HepG2 (cell line): ENCODE results near the gene ENPP7. TPM values are rescaled to one million over a fixed set of nuclear protein-coding genes. Genes with fewer than 3 reads are reported as not detected.

Source experiments
- AKAP8 ChIP-seq: sonication (generic); formaldehyde crosslinking; IDR thresholded peaks from 2 replicates; pipeline ENCODE4 v1.5.1; 2020; ENCODE audit warnings: mild to moderate bottlenecking, missing genetic modification reagents
- ISX ChIP-seq: sonication (generic); formaldehyde crosslinking; conservative IDR thresholded peaks from 2 replicates; pipeline ENCODE4 v1.5.0; 2020; ENCODE audit warnings: missing genetic modification reagents
- SIX1 ChIP-seq: sonication (generic); formaldehyde crosslinking; IDR thresholded peaks from 2 replicates; pipeline ENCODE4 v1.4.0; 2020; ENCODE audit warnings: missing genetic modification reagents, borderline replicate concordance
- TOE1 ChIP-seq: sonication (generic); formaldehyde crosslinking; IDR thresholded peaks from 2 replicates; pipeline ENCODE4 v1.4.0; 2020; ENCODE audit warnings: mild to moderate bottlenecking, missing genetic modification reagents
- ZNF83 ChIP-seq: sonication (generic); formaldehyde crosslinking; IDR thresholded peaks from 2 replicates; pipeline ENCODE4 v1.4.0; 2020; ENCODE audit warnings: missing genetic modification reagents, mild to moderate bottlenecking, borderline replicate concordance
- polyA plus RNA-seq, 8 experiments: library from polyadenylated mRNA; depleted of rRNA in 3 of 8; stranded (reverse) in 7 of 8; unstranded in 1 of 8; fragments of >200 nt; fragmentation: Illumina TruSeq in 4 of 8; extraction: Trizol in 4 of 8; gene quantifications; 2 replicates each; pipeline versions ENCODE4 v1.2.1 to v1.2.3, GENCODE V29; 2011 to 2016; ENCODE audit warnings: low read depth in 4 of 8, missing spikeins in 1 of 8, mixed read lengths in 1 of 8; ENCODE audit not compliant: insufficient read depth in 1 of 8
- total RNA-seq, 5 experiments: library from RNA; depleted of rRNA; stranded (reverse); fragments of >200 nt; fragmentation: Illumina TruSeq; extraction: Trizol; gene quantifications; 2 replicates each; pipeline ENCODE4 v1.2.3, GENCODE V29; 2016; ENCODE audit warnings: low read depth in 1 of 5
- TF ChIP-seq, protein P1 (sequence below): sonication (generic); formaldehyde crosslinking; conservative IDR thresholded peaks from 2 replicates; pipeline ENCODE4 v1.8.0; 2022; ENCODE audit warnings: mild to moderate bottlenecking, moderate library complexity, missing genetic modification reagents
- TF ChIP-seq, protein P2 (sequence below): fragments of 450-650 bp; IDR thresholded peaks from 2 replicates; pipeline ENCODE4 v1.6.1; 2017; ENCODE audit warnings: mild to moderate bottlenecking
- TF ChIP-seq, protein P3 (sequence below): sonication (generic); formaldehyde crosslinking; IDR thresholded peaks from 2 replicates; pipeline ENCODE4 v1.4.0; 2020; ENCODE audit warnings: missing genetic modification reagents, borderline replicate concordance
- TF ChIP-seq, protein P4 (sequence below): sonication (generic); formaldehyde crosslinking; IDR thresholded peaks from 2 replicates; pipeline ENCODE4 v1.8.0; 2022; ENCODE audit warnings: missing genetic modification reagents, mild to moderate bottlenecking, moderate library complexity, borderline replicate concordance
- TF ChIP-seq, protein P5 (sequence below): sonication (generic); formaldehyde crosslinking; IDR thresholded peaks from 2 replicates; pipeline ENCODE4 v1.5.1; 2020; ENCODE audit warnings: missing genetic modification reagents, mild to moderate bottlenecking, borderline replicate concordance
- TF ChIP-seq, protein P6 (sequence below): sonication (generic); formaldehyde crosslinking; IDR thresholded peaks from 2 replicates; pipeline ENCODE4 v1.5.0; 2020; ENCODE audit warnings: mild to moderate bottlenecking, missing genetic modification reagents

The ENPP7 gene
- total and polyA plus RNA-seq, 2 of the 13 experiments (the other 11 are each of a cell fraction or from before 2014, with no cell fraction given) = 1.1 to 2.2 TPM

DNA sequence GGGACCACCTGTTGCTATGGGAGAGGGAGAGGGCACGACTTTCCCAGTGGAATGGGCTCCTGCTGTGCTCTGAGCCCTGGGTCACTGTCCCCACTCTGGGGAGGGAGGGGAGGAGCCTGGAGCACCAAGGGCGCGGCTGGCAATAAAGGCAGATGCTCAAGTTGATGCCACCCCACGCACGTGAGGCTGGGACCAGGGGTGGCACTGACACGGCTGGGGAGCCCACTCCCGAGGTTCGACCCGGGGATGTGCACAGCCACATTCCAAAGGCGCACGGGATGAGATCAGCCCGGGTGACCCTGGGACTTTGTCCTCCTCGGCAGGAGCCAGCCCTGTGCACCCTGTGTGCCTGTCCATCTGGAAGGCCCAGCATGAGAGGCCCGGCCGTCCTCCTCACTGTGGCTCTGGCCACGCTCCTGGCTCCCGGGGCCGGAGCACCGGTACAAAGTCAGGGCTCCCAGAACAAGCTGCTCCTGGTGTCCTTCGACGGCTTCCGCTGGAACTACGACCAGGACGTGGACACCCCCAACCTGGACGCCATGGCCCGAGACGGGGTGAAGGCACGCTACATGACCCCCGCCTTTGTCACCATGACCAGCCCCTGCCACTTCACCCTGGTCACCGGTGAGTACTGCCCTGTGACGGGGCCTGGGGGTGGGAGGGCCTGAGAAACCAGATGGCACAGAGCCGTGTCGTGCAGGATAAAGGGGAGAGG, at the start of gene ENPP7 (continued):
- TF ChIP-seq, protein P1, sequence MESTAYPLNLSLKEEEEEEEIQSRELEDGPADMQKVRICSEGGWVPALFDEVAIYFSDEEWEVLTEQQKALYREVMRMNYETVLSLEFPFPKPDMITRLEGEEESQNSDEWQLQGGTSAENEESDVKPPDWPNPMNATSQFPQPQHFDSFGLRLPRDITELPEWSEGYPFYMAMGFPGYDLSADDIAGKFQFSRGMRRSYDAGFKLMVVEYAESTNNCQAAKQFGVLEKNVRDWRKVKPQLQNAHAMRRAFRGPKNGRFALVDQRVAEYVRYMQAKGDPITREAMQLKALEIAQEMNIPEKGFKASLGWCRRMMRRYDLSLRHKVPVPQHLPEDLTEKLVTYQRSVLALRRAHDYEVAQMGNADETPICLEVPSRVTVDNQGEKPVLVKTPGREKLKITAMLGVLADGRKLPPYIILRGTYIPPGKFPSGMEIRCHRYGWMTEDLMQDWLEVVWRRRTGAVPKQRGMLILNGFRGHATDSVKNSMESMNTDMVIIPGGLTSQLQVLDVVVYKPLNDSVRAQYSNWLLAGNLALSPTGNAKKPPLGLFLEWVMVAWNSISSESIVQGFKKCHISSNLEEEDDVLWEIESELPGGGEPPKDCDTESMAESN = 0 out of 2 replicates have a peak, but pooled peaks have one; percentile 54
- TF ChIP-seq, protein P2, sequence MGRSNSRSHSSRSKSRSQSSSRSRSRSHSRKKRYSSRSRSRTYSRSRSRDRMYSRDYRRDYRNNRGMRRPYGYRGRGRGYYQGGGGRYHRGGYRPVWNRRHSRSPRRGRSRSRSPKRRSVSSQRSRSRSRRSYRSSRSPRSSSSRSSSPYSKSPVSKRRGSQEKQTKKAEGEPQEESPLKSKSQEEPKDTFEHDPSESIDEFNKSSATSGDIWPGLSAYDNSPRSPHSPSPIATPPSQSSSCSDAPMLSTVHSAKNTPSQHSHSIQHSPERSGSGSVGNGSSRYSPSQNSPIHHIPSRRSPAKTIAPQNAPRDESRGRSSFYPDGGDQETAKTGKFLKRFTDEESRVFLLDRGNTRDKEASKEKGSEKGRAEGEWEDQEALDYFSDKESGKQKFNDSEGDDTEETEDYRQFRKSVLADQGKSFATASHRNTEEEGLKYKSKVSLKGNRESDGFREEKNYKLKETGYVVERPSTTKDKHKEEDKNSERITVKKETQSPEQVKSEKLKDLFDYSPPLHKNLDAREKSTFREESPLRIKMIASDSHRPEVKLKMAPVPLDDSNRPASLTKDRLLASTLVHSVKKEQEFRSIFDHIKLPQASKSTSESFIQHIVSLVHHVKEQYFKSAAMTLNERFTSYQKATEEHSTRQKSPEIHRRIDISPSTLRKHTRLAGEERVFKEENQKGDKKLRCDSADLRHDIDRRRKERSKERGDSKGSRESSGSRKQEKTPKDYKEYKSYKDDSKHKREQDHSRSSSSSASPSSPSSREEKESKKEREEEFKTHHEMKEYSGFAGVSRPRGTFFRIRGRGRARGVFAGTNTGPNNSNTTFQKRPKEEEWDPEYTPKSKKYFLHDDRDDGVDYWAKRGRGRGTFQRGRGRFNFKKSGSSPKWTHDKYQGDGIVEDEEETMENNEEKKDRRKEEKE = no peak
- peak; percentile 81; the same call in 1 of the 2 replicates for TF ChIP-seq AKAP8 (CRISPR knock-in tag)
- TF ChIP-seq SIX1 = no peak
- TF ChIP-seq, protein P3, sequence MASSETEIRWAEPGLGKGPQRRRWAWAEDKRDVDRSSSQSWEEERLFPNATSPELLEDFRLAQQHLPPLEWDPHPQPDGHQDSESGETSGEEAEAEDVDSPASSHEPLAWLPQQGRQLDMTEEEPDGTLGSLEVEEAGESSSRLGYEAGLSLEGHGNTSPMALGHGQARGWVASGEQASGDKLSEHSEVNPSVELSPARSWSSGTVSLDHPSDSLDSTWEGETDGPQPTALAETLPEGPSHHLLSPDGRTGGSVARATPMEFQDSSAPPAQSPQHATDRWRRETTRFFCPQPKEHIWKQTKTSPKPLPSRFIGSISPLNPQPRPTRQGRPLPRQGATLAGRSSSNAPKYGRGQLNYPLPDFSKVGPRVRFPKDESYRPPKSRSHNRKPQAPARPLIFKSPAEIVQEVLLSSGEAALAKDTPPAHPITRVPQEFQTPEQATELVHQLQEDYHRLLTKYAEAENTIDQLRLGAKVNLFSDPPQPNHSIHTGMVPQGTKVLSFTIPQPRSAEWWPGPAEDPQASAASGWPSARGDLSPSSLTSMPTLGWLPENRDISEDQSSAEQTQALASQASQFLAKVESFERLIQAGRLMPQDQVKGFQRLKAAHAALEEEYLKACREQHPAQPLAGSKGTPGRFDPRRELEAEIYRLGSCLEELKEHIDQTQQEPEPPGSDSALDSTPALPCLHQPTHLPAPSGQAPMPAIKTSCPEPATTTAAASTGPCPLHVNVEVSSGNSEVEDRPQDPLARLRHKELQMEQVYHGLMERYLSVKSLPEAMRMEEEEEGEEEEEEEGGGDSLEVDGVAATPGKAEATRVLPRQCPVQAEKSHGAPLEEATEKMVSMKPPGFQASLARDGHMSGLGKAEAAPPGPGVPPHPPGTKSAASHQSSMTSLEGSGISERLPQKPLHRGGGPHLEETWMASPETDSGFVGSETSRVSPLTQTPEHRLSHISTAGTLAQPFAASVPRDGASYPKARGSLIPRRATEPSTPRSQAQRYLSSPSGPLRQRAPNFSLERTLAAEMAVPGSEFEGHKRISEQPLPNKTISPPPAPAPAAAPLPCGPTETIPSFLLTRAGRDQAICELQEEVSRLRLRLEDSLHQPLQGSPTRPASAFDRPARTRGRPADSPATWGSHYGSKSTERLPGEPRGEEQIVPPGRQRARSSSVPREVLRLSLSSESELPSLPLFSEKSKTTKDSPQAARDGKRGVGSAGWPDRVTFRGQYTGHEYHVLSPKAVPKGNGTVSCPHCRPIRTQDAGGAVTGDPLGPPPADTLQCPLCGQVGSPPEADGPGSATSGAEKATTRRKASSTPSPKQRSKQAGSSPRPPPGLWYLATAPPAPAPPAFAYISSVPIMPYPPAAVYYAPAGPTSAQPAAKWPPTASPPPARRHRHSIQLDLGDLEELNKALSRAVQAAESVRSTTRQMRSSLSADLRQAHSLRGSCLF (CRISPR knock-in tag) = no peak
- TF ChIP-seq ISX = no peak
- TF ChIP-seq, protein P4, sequence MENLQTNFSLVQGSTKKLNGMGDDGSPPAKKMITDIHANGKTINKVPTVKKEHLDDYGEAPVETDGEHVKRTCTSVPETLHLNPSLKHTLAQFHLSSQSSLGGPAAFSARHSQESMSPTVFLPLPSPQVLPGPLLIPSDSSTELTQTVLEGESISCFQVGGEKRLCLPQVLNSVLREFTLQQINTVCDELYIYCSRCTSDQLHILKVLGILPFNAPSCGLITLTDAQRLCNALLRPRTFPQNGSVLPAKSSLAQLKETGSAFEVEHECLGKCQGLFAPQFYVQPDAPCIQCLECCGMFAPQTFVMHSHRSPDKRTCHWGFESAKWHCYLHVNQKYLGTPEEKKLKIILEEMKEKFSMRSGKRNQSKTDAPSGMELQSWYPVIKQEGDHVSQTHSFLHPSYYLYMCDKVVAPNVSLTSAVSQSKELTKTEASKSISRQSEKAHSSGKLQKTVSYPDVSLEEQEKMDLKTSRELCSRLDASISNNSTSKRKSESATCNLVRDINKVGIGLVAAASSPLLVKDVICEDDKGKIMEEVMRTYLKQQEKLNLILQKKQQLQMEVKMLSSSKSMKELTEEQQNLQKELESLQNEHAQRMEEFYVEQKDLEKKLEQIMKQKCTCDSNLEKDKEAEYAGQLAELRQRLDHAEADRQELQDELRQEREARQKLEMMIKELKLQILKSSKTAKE (CRISPR knock-in tag) = 0 out of 2 replicates have a peak, but pooled peaks have one; percentile 18
- TF ChIP-seq, protein P5, sequence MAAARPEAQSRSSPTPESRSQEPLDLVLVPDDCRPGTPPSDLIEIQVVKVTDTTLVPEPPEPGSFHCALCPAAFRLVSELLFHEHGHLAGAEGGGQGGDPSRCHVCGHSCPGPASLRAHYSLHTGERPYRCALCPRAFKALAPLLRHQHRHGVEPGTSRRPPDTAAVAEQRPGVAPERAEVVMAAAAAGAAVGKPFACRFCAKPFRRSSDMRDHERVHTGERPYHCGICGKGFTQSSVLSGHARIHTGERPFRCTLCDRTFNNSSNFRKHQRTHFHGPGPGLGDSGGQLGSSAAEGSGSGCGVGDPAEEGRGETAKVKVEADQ (CRISPR knock-in tag) = no peak
- TF ChIP-seq, protein P6, sequence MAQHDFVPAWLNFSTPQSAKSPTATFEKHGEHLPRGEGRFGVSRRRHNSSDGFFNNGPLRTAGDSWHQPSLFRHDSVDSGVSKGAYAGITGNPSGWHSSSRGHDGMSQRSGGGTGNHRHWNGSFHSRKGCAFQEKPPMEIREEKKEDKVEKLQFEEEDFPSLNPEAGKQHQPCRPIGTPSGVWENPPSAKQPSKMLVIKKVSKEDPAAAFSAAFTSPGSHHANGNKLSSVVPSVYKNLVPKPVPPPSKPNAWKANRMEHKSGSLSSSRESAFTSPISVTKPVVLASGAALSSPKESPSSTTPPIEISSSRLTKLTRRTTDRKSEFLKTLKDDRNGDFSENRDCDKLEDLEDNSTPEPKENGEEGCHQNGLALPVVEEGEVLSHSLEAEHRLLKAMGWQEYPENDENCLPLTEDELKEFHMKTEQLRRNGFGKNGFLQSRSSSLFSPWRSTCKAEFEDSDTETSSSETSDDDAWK = no peak
- no peak for TF ChIP-seq ZNF83 (CRISPR knock-in tag)
- no peak for TF ChIP-seq TOE1
